HepG2 (cell line): Measurements from ENCODE around the gene PFAS. TPM values are rescaled to one million over a fixed set of nuclear protein-coding genes. Genes with fewer than 3 reads are reported as not detected.

Experiments used
- ARID5B ChIP-seq: IDR thresholded peaks from 2 replicates; pipeline ENCODE4 v1.4.0; 2020; ENCODE audit warnings: mild to moderate bottlenecking, missing genetic modification reagents
- ATRX ChIP-seq: sonication (generic); formaldehyde crosslinking; IDR thresholded peaks from 2 replicates; pipeline ENCODE4 v1.4.0; 2020; ENCODE audit warnings: missing genetic modification reagents, borderline replicate concordance
- BCL6 ChIP-seq: IDR thresholded peaks from 2 replicates; pipeline ENCODE4 v1.6.1; 2016; ENCODE audit warnings: missing genetic modification reagents, missing compliant biosample characterization
- CSRNP1 ChIP-seq: sonication (generic); formaldehyde crosslinking; IDR thresholded peaks from 2 replicates; pipeline ENCODE4 v1.8.1; 2023; ENCODE audit warnings: mild to moderate bottlenecking, missing genetic modification reagents
- GABPB1 ChIP-seq: IDR thresholded peaks from 2 replicates; pipeline ENCODE4 v1.6.1; 2016; ENCODE audit warnings: mild to moderate bottlenecking, missing genetic modification reagents, moderate library complexity, missing compliant biosample characterization
- JARID2 ChIP-seq: sonication (generic); formaldehyde crosslinking; IDR thresholded peaks from 2 replicates; pipeline ENCODE4 v1.8.1; 2023; ENCODE audit warnings: missing genetic modification reagents, inconsistent platforms; ENCODE audit not compliant: insufficient replicate concordance
- KLF16 ChIP-seq, 2 experiments: sonication (generic) in 1 of 2; formaldehyde crosslinking in 1 of 2; IDR thresholded peaks; 2 replicates each; pipeline versions ENCODE4 v1.6.1 to v1.8.0; 2016 to 2023; ENCODE audit warnings: missing genetic modification reagents in 2 of 2, missing compliant biosample characterization in 1 of 2
- MAFK ChIP-seq, 2 experiments: IDR thresholded peaks in 1 of 2; conservative IDR thresholded peaks in 1 of 2; 2 replicates each; pipeline ENCODE4 v1.6.1; 2011; ENCODE audit warnings: improper control_type of control experiment in 2 of 2, low read length in 2 of 2
- MXD4 ChIP-seq: IDR thresholded peaks from 2 replicates; pipeline ENCODE4 v1.6.1; 2016; ENCODE audit warnings: mild to moderate bottlenecking, missing biosample characterization, missing genetic modification reagents
- MXI1 ChIP-seq: IDR thresholded peaks from 3 replicates; pipeline ENCODE4 v1.6.1; 2012; ENCODE audit warnings: low read depth, low read length, inconsistent platforms, borderline replicate concordance
- PCBP2 ChIP-seq: fragments of 200-400 bp; formaldehyde crosslinking; optimal IDR thresholded peaks from 2 replicates; pipeline ENCODE3; 2018; ENCODE audit warnings: low read length, low read depth; ENCODE audit not compliant: poor library complexity, severe bottlenecking
- PHF5A ChIP-seq: IDR thresholded peaks from one replicate; pipeline ENCODE4 v1.6.1; 2018; ENCODE audit warnings: low read depth, missing genetic modification reagents; ENCODE audit not compliant: unreplicated experiment
- PRMT3 ChIP-seq: sonication (generic); formaldehyde crosslinking; IDR thresholded peaks from 2 replicates; pipeline ENCODE4 v1.8.1; 2022; ENCODE audit warnings: low read depth, mild to moderate bottlenecking, moderate library complexity, missing genetic modification reagents, borderline replicate concordance
- TRIM24 ChIP-seq: sonication (generic); formaldehyde crosslinking; IDR thresholded peaks from 2 replicates; pipeline ENCODE4 v1.8.0; 2022; ENCODE audit warnings: mild to moderate bottlenecking, missing genetic modification reagents
- ZBTB21 ChIP-seq: sonication (generic); formaldehyde crosslinking; IDR thresholded peaks from 2 replicates; pipeline ENCODE4 v1.4.0; 2020; ENCODE audit warnings: missing genetic modification reagents
- ZNF251 ChIP-seq: sonication (generic); formaldehyde crosslinking; IDR thresholded peaks from 2 replicates; pipeline ENCODE4 v1.9.0; 2021; ENCODE audit warnings: mild to moderate bottlenecking, missing genetic modification reagents
- ZNF549 ChIP-seq: sonication (generic); formaldehyde crosslinking; IDR thresholded peaks from 2 replicates; pipeline ENCODE4 v1.5.0; 2020; ENCODE audit warnings: missing genetic modification reagents
- ZNF569 ChIP-seq: sonication (generic); formaldehyde crosslinking; IDR thresholded peaks from 2 replicates; pipeline ENCODE4 v1.5.0; 2020; ENCODE audit warnings: mild to moderate bottlenecking, missing genetic modification reagents, moderate library complexity, borderline replicate concordance
- ZNF598 ChIP-seq: sonication (generic); formaldehyde crosslinking; IDR thresholded peaks from 2 replicates; pipeline ENCODE4 v1.5.1; 2020; ENCODE audit warnings: mild to moderate bottlenecking, missing genetic modification reagents, borderline replicate concordance
- ZNF749 ChIP-seq: sonication (generic); formaldehyde crosslinking; IDR thresholded peaks from 2 replicates; pipeline ENCODE4 v1.8.0; 2022; ENCODE audit warnings: mild to moderate bottlenecking, missing genetic modification reagents, moderate library complexity, borderline replicate concordance
- ZNF839 ChIP-seq: sonication (generic); formaldehyde crosslinking; IDR thresholded peaks from 2 replicates; pipeline ENCODE4 v1.4.0; 2020; ENCODE audit warnings: missing genetic modification reagents, mild to moderate bottlenecking, borderline replicate concordance
- ZZZ3 ChIP-seq: sonication (generic); formaldehyde crosslinking; IDR thresholded peaks from 2 replicates; pipeline ENCODE4 v1.4.0; 2020; ENCODE audit warnings: missing genetic modification reagents, mild to moderate bottlenecking, borderline replicate concordance
- polyA plus RNA-seq, 8 experiments: library from polyadenylated mRNA; depleted of rRNA in 3 of 8; stranded (reverse) in 7 of 8; unstranded in 1 of 8; fragments of >200 nt; fragmentation: Illumina TruSeq in 4 of 8; extraction: Trizol in 4 of 8; gene quantifications; 2 replicates each; pipeline versions ENCODE4 v1.2.1 to v1.2.3, GENCODE V29; 2011 to 2016; ENCODE audit warnings: low read depth in 4 of 8, missing spikeins in 1 of 8, mixed read lengths in 1 of 8; ENCODE audit not compliant: insufficient read depth in 1 of 8
- total RNA-seq, 5 experiments: library from RNA; depleted of rRNA; stranded (reverse); fragments of >200 nt; fragmentation: Illumina TruSeq; extraction: Trizol; gene quantifications; 2 replicates each; pipeline ENCODE4 v1.2.3, GENCODE V29; 2016; ENCODE audit warnings: low read depth in 1 of 5
- TF ChIP-seq, protein P1 (sequence below): sonication (generic); formaldehyde crosslinking; conservative IDR thresholded peaks from 2 replicates; pipeline ENCODE4 v1.4.0; 2020; ENCODE audit warnings: missing genetic modification reagents

PFAS gene
- total and polyA plus RNA-seq, 2 of the 13 experiments (the other 11 are each of a cell fraction or from before 2014, with no cell fraction given), result 49.4 to 58.2 TPM

GRCh38 chr17:8222630-8223355 lies 26.3 kb upstream of the PFAS start (continued):
- peak; percentile 60; the same call in 1 of the 2 replicates for TF ChIP-seq ARID5B (CRISPR knock-in tag)
- TF ChIP-seq MAFK (conservative IDR thresholded peaks at IDR 0.05 in 1 of 2, IDR thresholded peaks at IDR 0.05 in 1 of 2; ENCODE audit: low read length in 2 of 2), result no peak
- no peak for TF ChIP-seq ZBTB21 (CRISPR knock-in tag)
- TF ChIP-seq ZNF749 (CRISPR knock-in tag), result no peak
- TF ChIP-seq PHF5A, result no peak
- TF ChIP-seq ZZZ3 (CRISPR knock-in tag), result no peak
- 0 out of 2 replicates have a peak, but pooled peaks have one; percentile 62 for TF ChIP-seq ZNF251 (CRISPR knock-in tag)
- TF ChIP-seq PRMT3 (CRISPR knock-in tag), result 0 out of 2 replicates have a peak, but pooled peaks have one; percentile 60
- peak; percentile 47; the same call in 1 of the 2 replicates for TF ChIP-seq BCL6
- TF ChIP-seq MXI1, result no peak
- peak; percentile 42; the same call in 1 of the 2 replicates for TF ChIP-seq MXD4
- TF ChIP-seq TRIM24 (CRISPR knock-in tag), result no peak
- no peak for TF ChIP-seq ZNF549 (CRISPR knock-in tag)
- peak in 1 of 2 experiments; percentile 76; a peak in 2 of 4 replicates for TF ChIP-seq KLF16 (CRISPR knock-in tag; IDR thresholded peaks at IDR 0.05)
- peak; percentile 93 for TF ChIP-seq GABPB1 (CRISPR knock-in tag)
- no peak for TF ChIP-seq ZNF569
- TF ChIP-seq, protein P1, sequence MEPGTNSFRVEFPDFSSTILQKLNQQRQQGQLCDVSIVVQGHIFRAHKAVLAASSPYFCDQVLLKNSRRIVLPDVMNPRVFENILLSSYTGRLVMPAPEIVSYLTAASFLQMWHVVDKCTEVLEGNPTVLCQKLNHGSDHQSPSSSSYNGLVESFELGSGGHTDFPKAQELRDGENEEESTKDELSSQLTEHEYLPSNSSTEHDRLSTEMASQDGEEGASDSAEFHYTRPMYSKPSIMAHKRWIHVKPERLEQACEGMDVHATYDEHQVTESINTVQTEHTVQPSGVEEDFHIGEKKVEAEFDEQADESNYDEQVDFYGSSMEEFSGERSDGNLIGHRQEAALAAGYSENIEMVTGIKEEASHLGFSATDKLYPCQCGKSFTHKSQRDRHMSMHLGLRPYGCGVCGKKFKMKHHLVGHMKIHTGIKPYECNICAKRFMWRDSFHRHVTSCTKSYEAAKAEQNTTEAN (CRISPR knock-in tag), result peak; percentile 72
- no peak; the same call in 1 of the 2 replicates for TF ChIP-seq ZNF598 (CRISPR knock-in tag)
- no peak for TF ChIP-seq PCBP2
- TF ChIP-seq CSRNP1, result peak; percentile 92; the same call in 1 of the 2 replicates
- no peak for TF ChIP-seq ATRX (CRISPR knock-in tag)
- no peak; the same call in 1 of the 2 replicates for TF ChIP-seq ZNF839 (CRISPR knock-in tag)
- TF ChIP-seq JARID2 (CRISPR knock-in tag), result no peak
